ENCODE measurements around the gene LMO4. TPM values are rescaled to one million over a fixed set of nuclear protein-coding genes. Genes with fewer than 3 reads are reported as not detected.

The LMO4 gene
- total RNA-seq, 1 experiment from 2014 or later: 38.5 TPM

DNA sequence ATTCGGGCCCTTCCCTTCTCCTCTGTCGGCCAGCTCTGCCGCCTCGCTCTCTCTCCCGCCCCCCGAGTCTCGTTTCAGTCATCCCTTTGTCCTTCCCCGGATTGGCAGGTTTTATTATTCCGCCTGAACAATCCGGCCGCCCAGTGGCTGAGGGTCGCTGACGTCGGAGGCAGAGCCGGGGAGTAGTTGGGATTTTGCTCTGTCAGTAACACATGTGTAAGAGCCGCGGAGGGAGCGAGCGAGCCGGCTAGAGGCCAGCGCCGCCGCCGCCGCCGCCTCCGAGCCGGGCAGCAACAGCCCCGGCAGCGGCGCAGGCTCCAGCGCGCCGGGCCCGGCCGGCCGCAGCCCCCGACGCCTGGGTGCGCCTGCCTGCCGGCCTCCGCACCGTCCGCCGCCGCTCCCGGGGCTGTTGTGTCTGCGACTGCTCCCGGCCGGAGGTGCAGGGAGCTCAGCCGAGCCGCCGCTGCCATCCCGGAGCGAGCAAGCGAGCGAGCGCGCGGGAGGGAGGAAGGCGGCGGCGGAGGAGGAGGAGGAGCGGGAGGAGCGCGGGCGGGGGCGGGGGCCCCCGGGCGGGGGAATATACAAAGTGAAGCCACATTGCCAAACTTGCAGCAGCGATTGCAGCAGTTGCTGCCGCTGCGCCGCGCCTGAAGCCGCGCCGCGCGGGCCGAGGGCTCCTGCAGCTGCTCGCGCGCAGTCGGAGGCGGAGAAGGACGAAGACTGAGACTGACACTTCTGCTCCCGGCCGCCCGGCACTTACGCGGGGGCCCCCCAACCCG, at the start of gene LMO4 (continued):
- TF ChIP-seq REST (IDR thresholded peaks at IDR 0.05; ENCODE audit: low read depth): no peak
- TF ChIP-seq, protein P1, sequence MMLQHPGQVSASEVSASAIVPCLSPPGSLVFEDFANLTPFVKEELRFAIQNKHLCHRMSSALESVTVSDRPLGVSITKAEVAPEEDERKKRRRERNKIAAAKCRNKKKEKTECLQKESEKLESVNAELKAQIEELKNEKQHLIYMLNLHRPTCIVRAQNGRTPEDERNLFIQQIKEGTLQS (IDR thresholded peaks at IDR 0.05): no peak
- peak; percentile 87 for TF ChIP-seq SP1 (IDR thresholded peaks at IDR 0.05; ENCODE audit: low read depth)
- peak; percentile 71 for TF ChIP-seq EGR1 (IDR thresholded peaks at IDR 0.05; ENCODE audit: low read depth)
- peak; percentile 85; the same call in 1 of the 2 replicates for TF ChIP-seq SIN3A (IDR thresholded peaks at IDR 0.05; ENCODE audit: low read depth)

DNA sequence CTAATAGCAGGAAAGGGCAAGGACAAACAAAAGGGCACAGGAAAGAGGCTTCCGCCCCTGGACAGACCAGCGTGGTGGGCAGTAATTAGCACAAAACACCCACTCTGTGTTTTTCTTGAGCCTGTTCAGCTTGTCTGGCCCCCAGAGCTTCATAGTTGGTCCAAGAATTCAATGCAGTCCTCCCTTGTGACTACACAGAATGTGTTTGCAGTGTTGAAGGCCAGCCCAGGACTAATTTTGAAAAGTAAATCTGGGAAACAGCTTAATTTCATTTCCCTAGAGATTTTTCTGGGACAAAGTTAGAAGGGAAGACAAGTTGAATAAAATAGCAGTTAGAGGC, 49.2 kb upstream of the LMO4 start:
- BruUV-seq (replicated peaks): no TSS peak
- Histone ChIP-seq H3K9ac (ENCODE audit: low read length) (no peak overlapping the region), H3K27ac (ENCODE audit: low read depth, low read length) (no peak overlapping the region), H3K9me2 (ENCODE audit: insufficient read depth) (no peaks in the 10 kb centered on the region), H3K9me3 (ENCODE audit: control insufficient read depth in 1 of 2, insufficient read depth in 1 of 2, low read depth in 1 of 2, low read length in 2 of 2) (no peaks in the 10 kb centered on the region), H4K20me1 (ENCODE audit: insufficient read depth) (no peaks in the 10 kb centered on the region), H3K36me3 (ENCODE audit: control insufficient read depth in 1 of 2, insufficient read depth in 2 of 2, low read length in 2 of 2) (no peaks in the 10 kb centered on the region), H3K27me3 (ENCODE audit: insufficient read depth, low read length) (no peaks in the 10 kb centered on the region), H3K79me2 (ENCODE audit: insufficient read depth, low read length) (no peaks in the 10 kb centered on the region), H2AFZ (ENCODE audit: low read depth, low read length, poor library complexity, severe bottlenecking) (no peak overlapping the region), H3K4me3 (replicated peaks in 1 of 2; ENCODE audit: low read depth in 1 of 2, low read length in 2 of 2) (no peak overlapping the region), H3K4me1 (ENCODE audit: control insufficient read depth in 1 of 2, insufficient read depth in 2 of 2, low read length in 2 of 2) (no peaks in the 10 kb centered on the region), H3K4me2 (ENCODE audit: low read length) (no peak overlapping the region)
- TF ChIP-seq FOSL1 (IDR thresholded peaks at IDR 0.05; ENCODE audit: low read depth) (no peak), POLR2A (IDR thresholded peaks at IDR 0.05; ENCODE audit: borderline replicate concordance, extremely low read depth, insufficient read depth, insufficient read length) (no peak), SRF (IDR thresholded peaks at IDR 0.05; ENCODE audit: low read depth) (no peak), POLR2AphosphoS5 (IDR thresholded peaks at IDR 0.05; ENCODE audit: low read depth, low read length) (no peak)
- intact Hi-C loops (cut with micrococcal nuclease): no loop called here
- CTCF ChIA-PET: no interaction called here
- POLR2A ChIA-PET: no interaction called here
- DNase-seq (ENCODE audit: low read depth, low spot score) (no peak), ATAC-seq (no peak)
- RAD21 ChIA-PET (ENCODE audit: low non-redundant PET in 1 of 2, low total read pairs in 2 of 2, uncharacterized antibody in 2 of 2, unreplicated experiment in 2 of 2): no interaction called here
